Chondrocyte (in vitro differentiated cells): ENCODE measurements around the gene DYNLT4. TPM values are rescaled to one million over a fixed set of nuclear protein-coding genes. Genes with fewer than 3 reads are reported as not detected.

ENCODE experiments used
- DNase-seq: peaks from one replicate; pipeline ENCODE4 v3.0.0; 2021; ENCODE audit warnings: mixed read lengths, low spot score
- H3K27ac Mint-ChIP-seq: one replicate; pipeline ENCODE4 v1.8.0; 2021; ENCODE audit warnings: mild to moderate bottlenecking, moderate library complexity, mixed read lengths; ENCODE audit not compliant: unreplicated experiment
- H3K27me3 Mint-ChIP-seq: 2 replicates; pipeline ENCODE4 v1.8.0; 2021; ENCODE audit warnings: low read depth, mixed read lengths
- H3K36me3 Mint-ChIP-seq: 2 replicates; pipeline ENCODE4 v1.8.0; 2021; ENCODE audit warnings: low read depth, mixed read lengths
- H3K4me1 Mint-ChIP-seq: 2 replicates; pipeline ENCODE4 v1.8.0; 2021; ENCODE audit warnings: low read depth, mild to moderate bottlenecking, mixed read lengths
- H3K4me3 Mint-ChIP-seq: one replicate; pipeline ENCODE4 v1.8.0; 2021; ENCODE audit warnings: mild to moderate bottlenecking, moderate library complexity, mixed read lengths; ENCODE audit not compliant: unreplicated experiment
- H3K9me3 Mint-ChIP-seq: 2 replicates; pipeline ENCODE4 v1.8.0; 2021; ENCODE audit warnings: low read depth, mixed read lengths
- long read RNA-seq: library from polyadenylated mRNA; stranded (forward); transcript quantifications from one replicate; pipeline ENCODE4 v2.0.0, GENCODE V29; 2021
- total RNA-seq: library from RNA; stranded (reverse); gene quantifications from 3 replicates; pipeline ENCODE4 v1.2.1, GENCODE V29; 2021
- TF ChIP-seq, protein P1 (sequence below): fragments of 200-600 bp; sonication (generic); IDR thresholded peaks from 2 replicates; pipeline ENCODE4 v1.5.0; 2021; ENCODE audit warnings: antibody characterized with exemption, mild to moderate bottlenecking, moderate library complexity

Gene DYNLT4, protein sequence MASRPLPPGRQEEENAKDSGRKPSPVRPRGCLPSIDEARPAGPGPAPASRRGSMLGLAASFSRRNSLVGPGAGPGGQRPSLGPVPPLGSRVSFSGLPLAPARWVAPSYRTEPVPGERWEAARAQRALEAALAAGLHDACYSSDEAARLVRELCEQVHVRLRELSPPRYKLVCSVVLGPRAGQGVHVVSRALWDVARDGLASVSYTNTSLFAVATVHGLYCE
- not detected in 3 replicates for total RNA-seq
- long read RNA-seq = 0 reads

DNA sequence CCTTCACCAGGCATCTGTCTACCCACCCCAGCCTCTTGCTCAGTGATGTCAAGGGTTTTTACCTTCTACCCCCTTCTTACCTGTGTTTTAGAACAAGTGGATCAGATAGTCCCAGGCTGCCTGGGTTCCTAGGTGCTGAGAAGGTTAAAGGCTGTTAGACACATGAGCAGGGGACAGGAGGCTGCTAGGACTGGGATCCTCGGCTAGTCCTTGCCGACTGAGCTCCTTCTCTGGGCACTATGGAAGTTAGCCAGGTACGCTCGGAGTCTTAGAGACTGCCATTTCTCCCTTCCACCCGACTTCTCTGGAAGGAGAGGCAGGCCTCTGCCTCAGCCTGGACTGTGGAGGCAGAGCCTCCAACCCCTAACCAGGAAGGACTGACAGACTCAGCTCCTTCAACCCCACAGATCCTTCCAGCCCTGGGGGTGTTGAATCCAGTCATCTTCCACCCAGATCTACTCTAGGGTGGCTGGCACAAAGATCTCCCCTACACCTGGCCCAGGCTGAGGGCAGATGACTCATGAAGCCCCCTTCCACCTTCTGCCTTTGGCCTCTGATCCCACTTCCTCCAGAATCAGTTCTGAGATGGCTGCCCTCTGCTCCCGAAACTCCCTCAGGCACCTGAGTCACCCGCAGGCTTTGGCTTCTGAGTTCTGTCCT, at the start of gene DYNLT4:
DYNLT4 (minus strand) TSS at position 648 of the 660 bp plus-strand sequence. CDS start 683 bp downstream, outside the sequence.
- Mint-ChIP-seq H3K36me3 (peaks cover 19% of the 10 kb centered on the region), H3K9me3 (no peaks in the 10 kb centered on the region), H3K27me3 (no peaks in the 10 kb centered on the region), H3K4me3 (peak within 1 kb of the TSS; percentile 76), H3K27ac (peak within 1 kb of the TSS; percentile 100), H3K4me1 (peaks cover 79% of the 10 kb centered on the region)
- TF ChIP-seq, protein P1, sequence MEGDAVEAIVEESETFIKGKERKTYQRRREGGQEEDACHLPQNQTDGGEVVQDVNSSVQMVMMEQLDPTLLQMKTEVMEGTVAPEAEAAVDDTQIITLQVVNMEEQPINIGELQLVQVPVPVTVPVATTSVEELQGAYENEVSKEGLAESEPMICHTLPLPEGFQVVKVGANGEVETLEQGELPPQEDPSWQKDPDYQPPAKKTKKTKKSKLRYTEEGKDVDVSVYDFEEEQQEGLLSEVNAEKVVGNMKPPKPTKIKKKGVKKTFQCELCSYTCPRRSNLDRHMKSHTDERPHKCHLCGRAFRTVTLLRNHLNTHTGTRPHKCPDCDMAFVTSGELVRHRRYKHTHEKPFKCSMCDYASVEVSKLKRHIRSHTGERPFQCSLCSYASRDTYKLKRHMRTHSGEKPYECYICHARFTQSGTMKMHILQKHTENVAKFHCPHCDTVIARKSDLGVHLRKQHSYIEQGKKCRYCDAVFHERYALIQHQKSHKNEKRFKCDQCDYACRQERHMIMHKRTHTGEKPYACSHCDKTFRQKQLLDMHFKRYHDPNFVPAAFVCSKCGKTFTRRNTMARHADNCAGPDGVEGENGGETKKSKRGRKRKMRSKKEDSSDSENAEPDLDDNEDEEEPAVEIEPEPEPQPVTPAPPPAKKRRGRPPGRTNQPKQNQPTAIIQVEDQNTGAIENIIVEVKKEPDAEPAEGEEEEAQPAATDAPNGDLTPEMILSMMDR = no peak
- peak; percentile 50 for DNase-seq

DNA sequence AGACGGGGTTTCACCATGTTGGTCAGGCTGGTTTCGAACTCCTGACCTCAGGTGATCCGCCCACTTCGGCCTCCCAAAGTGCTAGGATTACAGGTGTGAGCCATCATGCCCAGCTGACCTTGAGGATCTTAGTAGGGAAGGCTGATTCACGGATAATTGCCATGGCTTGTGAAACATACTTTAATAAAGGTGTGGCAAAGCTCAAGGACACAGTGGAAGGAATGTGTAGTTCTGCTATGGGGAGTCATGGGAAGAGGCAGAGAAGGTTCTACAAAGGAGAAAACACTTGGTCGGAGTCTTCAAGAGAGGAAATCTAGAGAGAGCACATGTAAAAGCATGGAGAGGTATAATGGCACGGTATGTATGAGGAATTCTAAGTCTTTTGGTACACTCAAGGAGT, 48.6 kb upstream of the DYNLT4 start:
- Mint-ChIP-seq H3K36me3 (peaks cover 29% of the 10 kb centered on the region), H3K4me3 (no peak overlapping the region), H3K27me3 (no peaks in the 10 kb centered on the region), H3K4me1 (peaks cover 4% of the 10 kb centered on the region), H3K27ac (no peak overlapping the region), H3K9me3 (no peaks in the 10 kb centered on the region)
- TF ChIP-seq, protein P1 = no peak
- DNase-seq = no peak

DNA sequence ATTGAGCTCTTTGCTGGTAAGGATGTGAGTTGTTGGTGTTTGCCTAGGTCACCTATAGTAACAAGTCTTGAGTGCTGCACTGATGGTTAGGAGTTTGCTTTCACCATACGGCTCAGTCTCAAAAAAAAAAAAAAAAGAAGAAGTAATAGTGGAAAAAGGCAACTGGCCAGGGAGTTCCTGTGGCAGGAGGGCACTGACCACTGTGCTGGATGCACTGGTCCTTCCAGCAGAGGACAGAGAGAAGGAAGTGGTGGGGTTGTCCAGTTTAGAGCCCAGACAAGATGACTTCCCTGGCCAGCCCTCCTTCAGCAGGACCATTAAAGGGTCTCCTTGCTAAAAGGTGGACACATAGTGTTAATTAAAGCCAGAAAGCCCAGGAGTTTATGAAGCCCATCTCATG, 47.8 kb upstream of the DYNLT4 start:
- TF ChIP-seq, protein P1 = no peak
- Mint-ChIP-seq H3K36me3 (peaks cover 33% of the 10 kb centered on the region), H3K4me3 (no peak overlapping the region), H3K27ac (no peak overlapping the region), H3K9me3 (no peaks in the 10 kb centered on the region), H3K27me3 (no peaks in the 10 kb centered on the region), H3K4me1 (no peaks in the 10 kb centered on the region)
- no peak for DNase-seq

DNA sequence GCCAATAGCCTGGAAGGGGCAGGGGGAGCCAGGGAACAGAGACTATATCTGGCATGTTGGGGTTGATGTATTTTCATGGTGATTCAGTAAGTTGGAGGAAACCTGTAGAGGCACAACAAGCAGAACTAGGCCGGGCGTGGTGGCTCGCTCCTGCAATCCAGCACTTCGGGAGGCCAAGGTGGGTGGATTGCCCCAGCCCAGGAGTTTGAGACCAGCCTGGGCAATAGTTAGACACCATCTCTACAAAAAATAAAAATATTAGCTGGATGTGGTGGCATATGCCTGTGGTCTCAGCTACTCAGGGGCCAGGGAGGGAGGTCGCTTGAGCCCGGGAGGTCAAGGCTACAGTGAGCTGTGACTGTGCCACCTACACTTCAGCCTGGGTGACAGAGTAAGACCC, 46.0 kb upstream of the DYNLT4 start:
- peaks cover 35% of the 10 kb centered on the region for H3K36me3 Mint-ChIP-seq
- no peak overlapping the region for H3K4me3 Mint-ChIP-seq
- no peak for DNase-seq
- no peaks in the 10 kb centered on the region for H3K9me3 Mint-ChIP-seq
- no peak overlapping the region for H3K27ac Mint-ChIP-seq
- TF ChIP-seq, protein P1 = no peak
- no peaks in the 10 kb centered on the region for H3K27me3 Mint-ChIP-seq
- H3K4me1 Mint-ChIP-seq = no peaks in the 10 kb centered on the region

DNA sequence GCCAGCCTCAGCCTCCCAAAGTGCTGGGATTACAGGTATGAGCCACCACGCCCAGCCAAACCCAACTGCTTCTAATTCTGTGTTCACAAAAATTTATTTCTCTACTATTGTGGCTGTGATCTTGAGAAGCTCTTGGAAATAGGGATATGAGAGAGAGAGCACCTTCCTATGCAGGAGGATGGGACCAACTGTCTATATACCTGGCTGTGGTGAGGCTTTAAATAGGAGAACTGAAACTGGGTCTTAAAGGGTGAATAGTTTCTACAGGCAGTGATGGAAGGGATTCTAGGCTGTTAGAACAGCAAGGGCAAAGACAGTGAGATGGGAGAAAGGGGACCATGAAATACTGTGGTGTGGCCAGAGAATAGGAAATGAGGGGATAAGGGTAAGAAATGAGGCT, 44.2 kb upstream of the DYNLT4 start:
- Mint-ChIP-seq H3K36me3 (peaks cover 27% of the 10 kb centered on the region), H3K27ac (no peak overlapping the region), H3K27me3 (no peaks in the 10 kb centered on the region), H3K4me1 (no peaks in the 10 kb centered on the region), H3K9me3 (no peaks in the 10 kb centered on the region), H3K4me3 (no peak overlapping the region)
- TF ChIP-seq, protein P1 = no peak
- no peak for DNase-seq
